ENCODE measurements around the gene ATF4. TPM values are rescaled to one million over a fixed set of nuclear protein-coding genes. Genes with fewer than 3 reads are reported as not detected.

The ATF4 gene
- total RNA-seq, 1 experiment from 2014 or later, result 230 TPM

DNA sequence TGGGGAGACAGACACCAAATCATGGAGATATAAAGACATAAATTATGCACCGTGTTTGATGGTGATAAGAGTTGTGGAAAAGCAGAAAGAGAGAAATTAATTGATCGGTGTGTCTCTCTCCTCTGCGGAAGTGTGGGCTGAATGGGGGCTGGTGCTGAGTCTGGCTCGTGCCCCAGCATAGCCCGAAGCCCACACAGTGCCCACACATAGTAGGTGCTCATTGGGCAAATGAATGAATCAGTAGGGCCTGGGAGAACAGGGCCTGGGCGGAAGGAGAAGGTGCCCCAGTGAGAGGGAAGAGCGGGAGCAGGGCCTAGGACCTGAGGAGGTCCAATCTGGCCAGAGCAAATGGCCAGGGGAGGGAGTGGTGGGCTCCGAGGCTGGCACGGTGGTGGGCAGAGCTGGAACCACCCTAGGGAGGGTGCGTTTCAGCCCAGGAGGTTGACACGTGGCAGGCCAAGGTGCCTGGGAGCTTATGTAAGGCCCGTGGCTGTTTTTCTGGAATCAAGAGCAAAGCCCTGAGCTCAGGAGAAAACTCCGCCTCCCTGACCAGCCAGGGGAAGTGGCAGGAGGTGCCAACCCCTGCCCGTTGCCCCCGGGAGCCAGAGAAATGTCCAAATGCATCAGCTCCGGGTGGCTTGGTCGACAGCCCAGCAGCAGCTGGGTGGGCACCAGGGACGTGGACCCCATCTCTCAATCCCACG is 48.1 kb downstream of the ATF4 start:
- Histone ChIP-seq H3K79me2 (ENCODE audit: low read length) (no peaks in the 10 kb centered on the region), H3K9me2 (replicated peaks; ENCODE audit: low read length) (no peaks in the 10 kb centered on the region), H4K20me1 (ENCODE audit: low read length) (no peaks in the 10 kb centered on the region), H3K27ac (ENCODE audit: low read length) (no peak overlapping the region), H3F3A (ENCODE audit: low read length, unreplicated experiment) (no peaks in the 10 kb centered on the region), H2AFZ (ENCODE audit: low read length) (no peak overlapping the region), H3K36me3 (ENCODE audit: low read depth, low read length) (no peaks in the 10 kb centered on the region), H3K9me3 (ENCODE audit: low read length) (no peaks in the 10 kb centered on the region), H3K4me1 (ENCODE audit: insufficient read depth, low read length) (no peaks in the 10 kb centered on the region), H3K27me3 (ENCODE audit: low read length) (no peaks in the 10 kb centered on the region), H3K4me3 (ENCODE audit: low read length) (no peak overlapping the region), H3K9ac (ENCODE audit: low read length) (no peak overlapping the region), H3K4me2 (ENCODE audit: low read length) (no peak overlapping the region)
- TF ChIP-seq EZH2 (IDR thresholded peaks at IDR 0.05; ENCODE audit: low read length, unreplicated experiment), result no peak
- TF ChIP-seq, protein P1, sequence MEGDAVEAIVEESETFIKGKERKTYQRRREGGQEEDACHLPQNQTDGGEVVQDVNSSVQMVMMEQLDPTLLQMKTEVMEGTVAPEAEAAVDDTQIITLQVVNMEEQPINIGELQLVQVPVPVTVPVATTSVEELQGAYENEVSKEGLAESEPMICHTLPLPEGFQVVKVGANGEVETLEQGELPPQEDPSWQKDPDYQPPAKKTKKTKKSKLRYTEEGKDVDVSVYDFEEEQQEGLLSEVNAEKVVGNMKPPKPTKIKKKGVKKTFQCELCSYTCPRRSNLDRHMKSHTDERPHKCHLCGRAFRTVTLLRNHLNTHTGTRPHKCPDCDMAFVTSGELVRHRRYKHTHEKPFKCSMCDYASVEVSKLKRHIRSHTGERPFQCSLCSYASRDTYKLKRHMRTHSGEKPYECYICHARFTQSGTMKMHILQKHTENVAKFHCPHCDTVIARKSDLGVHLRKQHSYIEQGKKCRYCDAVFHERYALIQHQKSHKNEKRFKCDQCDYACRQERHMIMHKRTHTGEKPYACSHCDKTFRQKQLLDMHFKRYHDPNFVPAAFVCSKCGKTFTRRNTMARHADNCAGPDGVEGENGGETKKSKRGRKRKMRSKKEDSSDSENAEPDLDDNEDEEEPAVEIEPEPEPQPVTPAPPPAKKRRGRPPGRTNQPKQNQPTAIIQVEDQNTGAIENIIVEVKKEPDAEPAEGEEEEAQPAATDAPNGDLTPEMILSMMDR (conservative IDR thresholded peaks at IDR 0.05; ENCODE audit: low read depth, low read length), result no peak
- TF ChIP-seq EZH2phosphoT487 (IDR thresholded peaks at IDR 0.05; ENCODE audit: borderline replicate concordance, low read length), result no peak
- DNase-seq (no peak), ATAC-seq (no peak)
- intact Hi-C loops (cut with micrococcal nuclease), result no loop called here
- BruUV-seq (replicated peaks), result no TSS peak
- POLR2A ChIA-PET (ENCODE audit: unreplicated experiment), result no interaction called here
- CTCF ChIA-PET, result no interaction called here

DNA sequence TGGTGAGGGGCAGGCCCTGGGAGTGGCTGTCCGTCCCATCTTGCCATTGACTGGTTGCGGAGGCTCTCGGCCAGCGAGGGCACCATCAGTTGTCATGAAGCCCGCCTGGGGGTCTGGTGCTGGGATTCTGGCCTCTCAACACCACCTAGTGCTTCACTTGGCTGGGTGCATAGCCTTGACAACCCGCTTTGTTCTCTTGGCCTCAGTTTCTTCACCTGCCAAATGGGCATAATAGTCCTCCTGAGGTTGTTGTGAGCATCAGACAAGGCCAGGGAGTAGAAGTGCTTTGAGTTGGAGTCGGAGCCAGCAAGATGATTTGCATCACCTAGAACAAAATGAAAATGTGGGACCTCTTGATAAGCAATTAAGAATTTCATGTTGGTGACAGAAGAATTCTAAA is 48.7 kb downstream of the ATF4 start:
- H3K79me2 ChIP-seq (ENCODE audit: low read length), result no peaks in the 10 kb centered on the region
- H3K27me3 ChIP-seq (ENCODE audit: low read length), result no peaks in the 10 kb centered on the region
- no peak overlapping the region for H3K4me2 ChIP-seq (ENCODE audit: low read length)
- BruUV-seq (replicated peaks), result no TSS peak
- intact Hi-C loops (cut with micrococcal nuclease), result no loop called here
- DNase-seq (no peak), ATAC-seq (no peak)
- CTCF ChIA-PET, result no interaction called here
- TF ChIP-seq, protein P1 (conservative IDR thresholded peaks at IDR 0.05; ENCODE audit: low read depth, low read length), result no peak
- TF ChIP-seq EZH2 (IDR thresholded peaks at IDR 0.05; ENCODE audit: low read length, unreplicated experiment), result no peak
- no peak for TF ChIP-seq EZH2phosphoT487 (IDR thresholded peaks at IDR 0.05; ENCODE audit: borderline replicate concordance, low read length)
- POLR2A ChIA-PET (ENCODE audit: unreplicated experiment), result no interaction called here
- no peaks in the 10 kb centered on the region for H4K20me1 ChIP-seq (ENCODE audit: low read length)
- no peaks in the 10 kb centered on the region for H3K9me2 ChIP-seq (replicated peaks; ENCODE audit: low read length)
- H3K9me3 ChIP-seq (ENCODE audit: low read length), result no peaks in the 10 kb centered on the region
- no peaks in the 10 kb centered on the region for H3K4me1 ChIP-seq (ENCODE audit: insufficient read depth, low read length)
- H3K9ac ChIP-seq (ENCODE audit: low read length), result no peak overlapping the region
- no peak overlapping the region for H3K27ac ChIP-seq (ENCODE audit: low read length)
- no peaks in the 10 kb centered on the region for H3K36me3 ChIP-seq (ENCODE audit: low read depth, low read length)
- H2AFZ ChIP-seq (ENCODE audit: low read length), result no peak overlapping the region
- no peaks in the 10 kb centered on the region for H3F3A ChIP-seq (ENCODE audit: low read length, unreplicated experiment)
- H3K4me3 ChIP-seq (ENCODE audit: low read length), result no peak overlapping the region

DNA sequence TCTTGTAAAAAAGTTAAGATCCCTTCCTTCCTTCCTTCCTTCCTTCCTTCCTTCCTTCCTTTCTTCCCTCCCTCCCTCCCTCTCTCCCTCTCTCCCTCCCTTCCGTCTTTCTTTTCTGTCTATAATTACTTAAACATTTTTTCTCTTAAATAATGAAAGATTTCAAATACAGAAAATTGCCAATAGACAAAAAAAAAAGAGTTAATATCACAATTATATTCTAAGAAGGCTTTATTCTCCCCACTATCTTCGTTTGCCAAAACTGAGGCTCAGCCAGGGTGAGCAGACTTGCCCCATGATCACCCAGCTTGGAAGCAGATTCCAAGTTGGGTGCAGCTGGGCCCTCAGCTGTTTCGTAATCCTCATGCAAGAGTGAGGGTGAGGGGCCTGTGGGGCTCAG is 49.9 kb downstream of the ATF4 start:
- H3K27me3 ChIP-seq (ENCODE audit: low read length), result no peaks in the 10 kb centered on the region
- no peaks in the 10 kb centered on the region for H3K9me2 ChIP-seq (replicated peaks; ENCODE audit: low read length)
- intact Hi-C loops (cut with micrococcal nuclease), result no loop called here
- H3K9me3 ChIP-seq (ENCODE audit: low read length), result no peaks in the 10 kb centered on the region
- H3K4me2 ChIP-seq (ENCODE audit: low read length), result no peak overlapping the region
- H3F3A ChIP-seq (ENCODE audit: low read length, unreplicated experiment), result no peaks in the 10 kb centered on the region
- ChIA-PET CTCF (interaction anchor here (0.6 kb wide), 1 partner anchor 31 kb away, joined by 4 read pairs; no protein-coding TSS in a partner anchor), POLR2A (ENCODE audit: unreplicated experiment) (no interaction called here)
- no peak overlapping the region for H3K27ac ChIP-seq (ENCODE audit: low read length)
- H3K4me1 ChIP-seq (ENCODE audit: insufficient read depth, low read length), result peaks cover 11% of the 10 kb centered on the region
- ATAC-seq (no peak), DNase-seq (no peak)
- no TSS peak for BruUV-seq (replicated peaks)
- H3K79me2 ChIP-seq (ENCODE audit: low read length), result no peaks in the 10 kb centered on the region
- no peak overlapping the region for H3K9ac ChIP-seq (ENCODE audit: low read length)
- H3K36me3 ChIP-seq (ENCODE audit: low read depth, low read length), result no peaks in the 10 kb centered on the region
- H4K20me1 ChIP-seq (ENCODE audit: low read length), result no peaks in the 10 kb centered on the region
- H2AFZ ChIP-seq (ENCODE audit: low read length), result no peak overlapping the region
- TF ChIP-seq, protein P1 (conservative IDR thresholded peaks at IDR 0.05; ENCODE audit: low read depth, low read length), result no peak
- TF ChIP-seq EZH2 (IDR thresholded peaks at IDR 0.05; ENCODE audit: low read length, unreplicated experiment) (no peak), EZH2phosphoT487 (IDR thresholded peaks at IDR 0.05; ENCODE audit: borderline replicate concordance, low read length) (no peak)
- H3K4me3 ChIP-seq (ENCODE audit: low read length), result no peak overlapping the region
